ENCODE data around the gene NWD2. TPM values are rescaled to one million over a fixed set of nuclear protein-coding genes. Genes with fewer than 3 reads are reported as not detected.

NWD2 gene, protein sequence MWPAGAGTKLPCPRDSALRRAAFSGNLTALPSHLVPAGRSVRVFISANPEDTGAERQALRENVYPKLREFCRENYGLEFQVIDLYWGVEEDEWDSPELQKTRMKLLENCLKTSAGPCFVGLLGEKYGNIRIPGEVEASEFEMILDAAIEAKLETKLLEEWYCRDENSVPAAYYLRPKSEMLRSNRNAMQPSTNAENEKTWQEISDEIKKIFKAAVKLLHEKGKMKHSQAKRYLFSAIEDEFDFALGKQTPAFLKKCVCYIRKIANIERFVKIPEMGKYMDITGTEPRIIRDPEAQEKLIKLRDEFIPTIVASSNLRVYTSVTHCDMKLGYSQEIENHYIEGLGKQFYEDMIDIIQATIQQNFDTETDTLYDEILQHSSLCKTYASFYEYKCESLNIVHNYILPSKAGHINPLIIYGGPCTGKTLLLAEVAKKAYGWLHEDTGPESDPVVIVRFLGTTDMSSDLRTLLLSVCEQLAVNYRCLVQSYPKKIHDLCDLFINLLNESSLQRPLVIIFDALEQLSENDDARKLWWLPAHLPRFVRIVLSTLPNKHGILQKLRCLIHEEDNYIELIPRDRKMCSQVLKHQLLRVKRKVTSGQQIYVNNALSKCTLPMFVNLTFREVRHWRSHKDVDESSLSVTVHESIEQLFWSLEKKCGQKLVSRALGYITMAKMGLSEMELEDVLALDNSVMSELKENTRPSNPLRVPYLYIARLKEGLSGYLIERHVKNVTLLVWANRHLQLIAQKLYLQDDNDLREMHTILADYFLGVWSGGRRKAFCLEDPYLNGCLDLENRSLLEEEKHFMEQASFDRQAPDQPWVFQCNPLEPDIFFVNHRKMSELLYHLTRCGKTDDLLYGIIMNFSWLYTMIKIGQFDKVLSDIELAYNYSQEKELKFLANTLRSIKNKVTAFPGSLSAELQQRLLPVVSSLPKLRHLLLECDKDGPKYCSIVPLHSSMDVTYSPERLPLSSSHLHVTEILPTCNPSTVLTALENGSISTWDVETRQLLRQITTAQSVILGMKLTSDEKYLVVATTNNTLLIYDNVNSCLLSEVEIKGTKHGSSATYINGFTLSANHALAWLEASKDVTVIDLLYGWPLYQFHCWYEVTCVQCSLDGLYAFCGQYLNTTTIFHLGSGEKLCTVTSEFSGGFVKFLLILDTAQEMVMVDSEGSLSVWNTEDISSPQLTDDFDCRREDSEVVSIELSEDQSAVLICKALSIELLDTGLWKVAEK (N-terminal part only)
- total RNA-seq, result not detected in 2 replicates

DNA sequence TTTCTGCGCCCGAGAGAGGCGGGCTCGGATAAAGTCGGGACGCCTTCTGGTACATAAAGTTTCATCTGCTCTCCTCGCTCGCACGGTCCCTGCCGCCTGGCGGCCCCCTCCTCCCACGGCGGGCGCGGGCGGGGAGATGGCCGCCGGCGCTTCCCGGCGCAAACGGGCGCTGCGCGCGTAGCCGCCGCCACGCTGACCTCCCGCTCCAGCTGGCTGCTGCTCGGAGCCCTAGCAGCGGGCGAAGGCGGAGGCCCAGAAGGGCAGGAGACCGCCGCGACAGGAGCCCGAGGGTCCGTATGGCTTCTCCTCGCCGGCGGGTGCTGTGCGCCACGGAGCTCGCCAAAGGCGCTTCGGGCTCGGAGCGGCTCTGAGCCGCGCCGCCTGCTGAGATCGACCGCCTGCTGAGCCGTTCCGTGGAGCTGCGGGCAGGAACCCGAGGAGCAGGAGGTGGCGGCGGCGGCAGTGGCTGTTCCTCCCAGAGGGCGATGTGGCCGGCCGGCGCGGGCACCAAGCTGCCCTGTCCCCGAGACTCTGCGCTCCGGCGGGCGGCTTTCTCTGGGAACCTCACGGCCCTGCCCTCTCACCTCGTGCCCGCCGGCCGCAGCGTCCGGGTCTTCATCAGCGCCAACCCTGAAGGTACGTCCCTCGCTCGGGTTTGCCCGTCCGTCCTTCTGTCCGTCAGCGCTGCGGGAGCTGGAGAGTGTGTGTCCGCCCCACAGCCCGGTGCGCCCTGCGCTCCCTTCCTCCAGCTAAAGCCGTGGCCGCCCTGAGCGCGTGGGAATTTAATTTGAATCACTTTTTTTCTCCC, at the start of gene NWD2:
NWD2 (plus strand) TSS at position 161 of the 808 bp plus-strand sequence; CDS start at position 486, 325 bp downstream.

Small RNAs within 50 kb of the gene (small RNA-seq; reads per million reads assigned to genes)
- not detected for gene MIR4801
